ENCODE data around the gene ENPP3. TPM values are rescaled to one million over a fixed set of nuclear protein-coding genes. Genes with fewer than 3 reads are reported as not detected.
A peak's percentile ranks its signal among the peaks of the same experiment; 100 is the strongest.

ENPP3 gene
- total and polyA plus RNA-seq, 2 of the 13 experiments (the other 11 are each of a cell fraction or from before 2014, with no cell fraction given), result 40.0 to 75.4 TPM

DNA sequence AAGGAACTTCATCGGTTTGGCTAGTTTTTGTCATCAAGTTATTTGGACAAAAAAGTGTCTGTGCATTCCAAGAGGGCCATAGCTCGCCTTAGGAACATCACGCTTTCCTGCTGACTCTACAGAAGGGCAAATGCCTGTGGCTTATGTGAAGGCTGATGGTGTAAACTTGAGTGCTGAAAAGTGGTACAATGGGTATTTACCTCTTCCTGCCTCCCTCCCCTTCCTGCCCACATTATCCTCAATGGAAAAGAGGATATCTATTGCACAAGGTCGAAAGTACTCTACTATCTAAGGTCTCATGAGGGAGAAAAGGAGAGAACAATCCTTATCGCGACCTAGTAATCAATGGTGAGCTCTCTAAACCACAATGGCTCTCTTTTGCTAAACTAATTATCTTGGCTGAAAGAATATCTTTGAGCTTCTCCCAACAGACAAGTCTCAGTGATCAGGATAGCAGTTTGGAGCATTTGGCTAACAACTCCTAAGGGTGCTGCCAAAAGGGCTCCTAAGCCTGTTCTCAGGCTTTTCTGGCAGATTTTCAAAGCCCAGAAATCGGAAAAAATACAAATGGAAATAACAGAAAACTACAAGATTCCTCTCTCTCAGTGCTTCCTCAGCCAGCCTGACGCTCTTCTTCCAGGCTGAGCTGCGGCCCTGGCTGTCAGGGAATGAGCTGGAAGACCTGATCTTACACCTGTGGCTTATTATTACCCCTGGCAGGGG, 128.1 kb downstream of the ENPP3 start (continued):
- TF ChIP-seq, protein P1, sequence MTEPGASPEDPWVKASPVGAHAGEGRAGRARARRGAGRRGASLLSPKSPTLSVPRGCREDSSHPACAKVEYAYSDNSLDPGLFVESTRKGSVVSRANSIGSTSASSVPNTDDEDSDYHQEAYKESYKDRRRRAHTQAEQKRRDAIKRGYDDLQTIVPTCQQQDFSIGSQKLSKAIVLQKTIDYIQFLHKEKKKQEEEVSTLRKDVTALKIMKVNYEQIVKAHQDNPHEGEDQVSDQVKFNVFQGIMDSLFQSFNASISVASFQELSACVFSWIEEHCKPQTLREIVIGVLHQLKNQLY (CRISPR knock-in tag; IDR thresholded peaks at IDR 0.05), result peak; percentile 56; the same call in 1 of the 2 replicates
- TF ChIP-seq, protein P2, sequence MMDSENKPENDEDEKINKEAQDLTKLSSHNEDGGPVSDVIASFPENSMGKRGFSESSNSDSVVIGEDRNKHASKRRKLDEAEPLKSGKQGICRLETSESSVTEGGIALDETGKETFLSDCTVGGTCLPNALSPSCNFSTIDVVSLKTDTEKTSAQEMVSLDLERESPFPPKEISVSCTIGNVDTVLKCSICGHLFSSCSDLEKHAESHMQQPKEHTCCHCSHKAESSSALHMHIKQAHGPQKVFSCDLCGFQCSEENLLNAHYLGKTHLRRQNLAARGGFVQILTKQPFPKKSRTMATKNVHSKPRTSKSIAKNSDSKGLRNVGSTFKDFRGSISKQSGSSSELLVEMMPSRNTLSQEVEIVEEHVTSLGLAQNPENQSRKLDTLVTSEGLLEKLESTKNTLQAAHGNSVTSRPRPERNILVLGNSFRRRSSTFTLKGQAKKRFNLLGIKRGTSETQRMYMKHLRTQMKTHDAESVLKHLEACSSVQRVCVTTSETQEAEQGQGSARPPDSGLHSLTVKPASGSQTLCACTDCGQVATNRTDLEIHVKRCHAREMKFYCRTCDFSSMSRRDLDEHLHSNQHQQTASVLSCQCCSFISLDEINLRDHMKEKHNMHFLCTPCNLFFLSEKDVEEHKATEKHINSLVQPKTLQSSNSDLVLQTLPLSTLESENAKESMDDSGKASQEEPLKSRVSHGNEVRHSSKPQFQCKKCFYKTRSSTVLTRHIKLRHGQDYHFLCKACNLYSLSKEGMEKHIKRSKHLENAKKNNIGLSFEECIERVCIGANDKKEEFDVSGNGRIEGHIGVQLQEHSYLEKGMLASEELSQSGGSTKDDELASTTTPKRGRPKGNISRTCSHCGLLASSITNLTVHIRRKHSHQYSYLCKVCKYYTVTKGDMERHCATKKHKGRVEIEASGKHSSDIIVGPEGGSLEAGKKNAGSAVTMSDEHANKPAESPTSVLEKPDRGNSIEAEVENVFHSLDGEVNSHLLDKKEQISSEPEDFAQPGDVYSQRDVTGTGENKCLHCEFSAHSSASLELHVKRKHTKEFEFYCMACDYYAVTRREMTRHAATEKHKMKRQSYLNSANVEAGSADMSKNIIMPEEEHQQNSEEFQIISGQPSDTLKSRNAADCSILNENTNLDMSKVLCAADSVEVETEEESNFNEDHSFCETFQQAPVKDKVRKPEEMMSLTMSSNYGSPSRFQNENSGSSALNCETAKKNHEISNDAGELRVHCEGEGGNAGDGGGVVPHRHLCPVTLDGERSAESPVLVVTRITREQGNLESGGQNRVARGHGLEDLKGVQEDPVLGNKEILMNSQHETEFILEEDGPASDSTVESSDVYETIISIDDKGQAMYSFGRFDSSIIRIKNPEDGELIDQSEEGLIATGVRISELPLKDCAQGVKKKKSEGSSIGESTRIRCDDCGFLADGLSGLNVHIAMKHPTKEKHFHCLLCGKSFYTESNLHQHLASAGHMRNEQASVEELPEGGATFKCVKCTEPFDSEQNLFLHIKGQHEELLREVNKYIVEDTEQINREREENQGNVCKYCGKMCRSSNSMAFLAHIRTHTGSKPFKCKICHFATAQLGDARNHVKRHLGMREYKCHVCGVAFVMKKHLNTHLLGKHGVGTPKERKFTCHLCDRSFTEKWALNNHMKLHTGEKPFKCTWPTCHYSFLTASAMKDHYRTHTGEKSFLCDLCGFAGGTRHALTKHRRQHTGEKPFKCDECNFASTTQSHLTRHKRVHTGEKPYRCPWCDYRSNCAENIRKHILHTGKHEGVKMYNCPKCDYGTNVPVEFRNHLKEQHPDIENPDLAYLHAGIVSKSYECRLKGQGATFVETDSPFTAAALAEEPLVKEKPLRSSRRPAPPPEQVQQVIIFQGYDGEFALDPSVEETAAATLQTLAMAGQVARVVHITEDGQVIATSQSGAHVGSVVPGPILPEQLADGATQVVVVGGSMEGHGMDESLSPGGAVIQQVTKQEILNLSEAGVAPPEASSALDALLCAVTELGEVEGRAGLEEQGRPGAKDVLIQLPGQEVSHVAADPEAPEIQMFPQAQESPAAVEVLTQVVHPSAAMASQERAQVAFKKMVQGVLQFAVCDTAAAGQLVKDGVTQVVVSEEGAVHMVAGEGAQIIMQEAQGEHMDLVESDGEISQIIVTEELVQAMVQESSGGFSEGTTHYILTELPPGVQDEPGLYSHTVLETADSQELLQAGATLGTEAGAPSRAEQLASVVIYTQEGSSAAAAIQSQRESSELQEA (CRISPR knock-in tag; IDR thresholded peaks at IDR 0.05; ENCODE audit: not compliant biosample characterization), result no peak
- TF ChIP-seq HHEX (CRISPR knock-in tag; IDR thresholded peaks at IDR 0.05), result no peak
- TF ChIP-seq NPAS2 (CRISPR knock-in tag; IDR thresholded peaks at IDR 0.05; ENCODE audit: borderline replicate concordance), result no peak
- no peak for TF ChIP-seq ATRX (CRISPR knock-in tag; IDR thresholded peaks at IDR 0.05; ENCODE audit: borderline replicate concordance)
- no peak for TF ChIP-seq ZNF12 (CRISPR knock-in tag; IDR thresholded peaks at IDR 0.05)
- no peak for TF ChIP-seq NFKBIZ (CRISPR knock-in tag; IDR thresholded peaks at IDR 0.05)
- TF ChIP-seq CHD4 (IDR thresholded peaks at IDR 0.05; ENCODE audit: borderline replicate concordance, low read length), result no peak
- TF ChIP-seq DNMT3B (CRISPR knock-in tag; conservative IDR thresholded peaks at IDR 0.05), result no peak
- TF ChIP-seq, protein P3, sequence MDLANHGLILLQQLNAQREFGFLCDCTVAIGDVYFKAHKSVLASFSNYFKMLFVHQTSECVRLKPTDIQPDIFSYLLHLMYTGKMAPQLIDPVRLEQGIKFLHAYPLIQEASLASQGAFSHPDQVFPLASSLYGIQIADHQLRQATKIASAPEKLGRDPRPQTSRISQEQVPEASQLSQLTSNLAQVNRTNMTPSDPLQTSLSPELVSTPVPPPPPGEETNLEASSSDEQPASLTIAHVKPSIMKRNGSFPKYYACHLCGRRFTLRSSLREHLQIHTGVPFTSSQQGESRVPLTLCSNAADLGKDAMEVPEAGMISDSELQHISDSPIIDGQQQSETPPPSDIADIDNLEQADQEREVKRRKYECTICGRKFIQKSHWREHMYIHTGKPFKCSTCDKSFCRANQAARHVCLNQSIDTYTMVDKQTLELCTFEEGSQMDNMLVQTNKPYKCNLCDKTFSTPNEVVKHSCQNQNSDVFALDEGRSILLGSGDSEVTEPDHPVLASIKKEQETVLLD (CRISPR knock-in tag; IDR thresholded peaks at IDR 0.05; ENCODE audit: low read depth), result no peak
- no peak for TF ChIP-seq SP4 (CRISPR knock-in tag; IDR thresholded peaks at IDR 0.05)
- TF ChIP-seq, protein P4, sequence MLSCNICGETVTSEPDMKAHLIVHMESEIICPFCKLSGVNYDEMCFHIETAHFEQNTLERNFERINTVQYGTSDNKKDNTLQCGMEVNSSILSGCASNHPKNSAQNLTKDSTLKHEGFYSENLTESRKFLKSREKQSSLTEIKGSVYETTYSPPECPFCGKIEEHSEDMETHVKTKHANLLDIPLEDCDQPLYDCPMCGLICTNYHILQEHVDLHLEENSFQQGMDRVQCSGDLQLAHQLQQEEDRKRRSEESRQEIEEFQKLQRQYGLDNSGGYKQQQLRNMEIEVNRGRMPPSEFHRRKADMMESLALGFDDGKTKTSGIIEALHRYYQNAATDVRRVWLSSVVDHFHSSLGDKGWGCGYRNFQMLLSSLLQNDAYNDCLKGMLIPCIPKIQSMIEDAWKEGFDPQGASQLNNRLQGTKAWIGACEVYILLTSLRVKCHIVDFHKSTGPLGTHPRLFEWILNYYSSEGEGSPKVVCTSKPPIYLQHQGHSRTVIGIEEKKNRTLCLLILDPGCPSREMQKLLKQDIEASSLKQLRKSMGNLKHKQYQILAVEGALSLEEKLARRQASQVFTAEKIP (CRISPR knock-in tag; IDR thresholded peaks at IDR 0.05; ENCODE audit: borderline replicate concordance), result no peak
- TF ChIP-seq, protein P5, sequence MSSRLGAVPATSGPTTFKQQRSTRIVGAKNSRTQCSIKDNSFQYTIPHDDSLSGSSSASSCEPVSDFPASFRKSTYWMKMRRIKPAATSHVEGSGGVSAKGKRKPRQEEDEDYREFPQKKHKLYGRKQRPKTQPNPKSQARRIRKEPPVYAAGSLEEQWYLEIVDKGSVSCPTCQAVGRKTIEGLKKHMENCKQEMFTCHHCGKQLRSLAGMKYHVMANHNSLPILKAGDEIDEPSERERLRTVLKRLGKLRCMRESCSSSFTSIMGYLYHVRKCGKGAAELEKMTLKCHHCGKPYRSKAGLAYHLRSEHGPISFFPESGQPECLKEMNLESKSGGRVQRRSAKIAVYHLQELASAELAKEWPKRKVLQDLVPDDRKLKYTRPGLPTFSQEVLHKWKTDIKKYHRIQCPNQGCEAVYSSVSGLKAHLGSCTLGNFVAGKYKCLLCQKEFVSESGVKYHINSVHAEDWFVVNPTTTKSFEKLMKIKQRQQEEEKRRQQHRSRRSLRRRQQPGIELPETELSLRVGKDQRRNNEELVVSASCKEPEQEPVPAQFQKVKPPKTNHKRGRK (CRISPR knock-in tag; IDR thresholded peaks at IDR 0.05), result no peak
- TF ChIP-seq KAT7 (CRISPR knock-in tag; IDR thresholded peaks at IDR 0.05; ENCODE audit: borderline replicate concordance), result peak; percentile 62; the same call in 1 of the 2 replicates
- TF ChIP-seq, protein P6, sequence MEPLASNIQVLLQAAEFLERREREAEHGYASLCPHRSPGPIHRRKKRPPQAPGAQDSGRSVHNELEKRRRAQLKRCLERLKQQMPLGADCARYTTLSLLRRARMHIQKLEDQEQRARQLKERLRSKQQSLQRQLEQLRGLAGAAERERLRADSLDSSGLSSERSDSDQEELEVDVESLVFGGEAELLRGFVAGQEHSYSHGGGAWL (CRISPR knock-in tag; IDR thresholded peaks at IDR 0.05), result no peak
